HEK293 (cell line): ENCODE data around the gene COL9A1.

ENCODE experiments used
- FEZF1 ChIP-seq: fragments of 450-650 bp; formaldehyde crosslinking; IDR thresholded peaks from 2 replicates; pipeline ENCODE4 v1.5.1; 2016; ENCODE audit warnings: missing biosample characterization, missing genetic modification characterization
- HOXD13 ChIP-seq: sonication (generic); formaldehyde crosslinking; IDR thresholded peaks from 2 replicates; pipeline ENCODE4 v1.8.0; 2022; ENCODE audit warnings: missing genetic modification reagents, borderline replicate concordance
- KLF8 ChIP-seq: fragments of 450-650 bp; formaldehyde crosslinking; IDR thresholded peaks from 2 replicates; pipeline ENCODE4 v1.5.1; 2016; ENCODE audit warnings: missing biosample characterization, missing genetic modification characterization
- MZF1 ChIP-seq: fragments of 450-650 bp; formaldehyde crosslinking; IDR thresholded peaks from 2 replicates; pipeline ENCODE4 v1.5.1; 2017; ENCODE audit warnings: missing biosample characterization, missing genetic modification characterization, borderline replicate concordance
- PRDM1 ChIP-seq: fragments of 450-650 bp; formaldehyde crosslinking; IDR thresholded peaks from 2 replicates; pipeline ENCODE4; 2016; ENCODE audit warnings: missing biosample characterization, missing genetic modification characterization
- PRDM2 ChIP-seq: fragments of 450-650 bp; formaldehyde crosslinking; IDR thresholded peaks from 2 replicates; pipeline ENCODE4 v1.5.1; 2016; ENCODE audit warnings: missing biosample characterization, missing genetic modification characterization, borderline replicate concordance
- RBAK ChIP-seq: fragments of 450-650 bp; formaldehyde crosslinking; IDR thresholded peaks from 2 replicates; pipeline ENCODE4 v1.5.1; 2016; ENCODE audit warnings: missing biosample characterization, missing genetic modification characterization
- SALL2 ChIP-seq: fragments of 450-650 bp; formaldehyde crosslinking; IDR thresholded peaks from 2 replicates; pipeline ENCODE4 v1.5.0; 2017; ENCODE audit warnings: missing biosample characterization, mild to moderate bottlenecking, missing genetic modification characterization, borderline replicate concordance
- SCRT2 ChIP-seq: fragments of 450-650 bp; formaldehyde crosslinking; IDR thresholded peaks from 2 replicates; pipeline ENCODE4 v1.5.1; 2016; ENCODE audit warnings: missing biosample characterization, missing genetic modification characterization
- SP3 ChIP-seq: fragments of 450-650 bp; formaldehyde crosslinking; IDR thresholded peaks from 2 replicates; pipeline ENCODE4 v1.5.1; 2016; ENCODE audit warnings: missing biosample characterization, missing genetic modification characterization
- ZBTB26 ChIP-seq: fragments of 450-650 bp; formaldehyde crosslinking; optimal IDR thresholded peaks from 2 replicates; pipeline ENCODE3; 2016; ENCODE audit warnings: missing biosample characterization, mild to moderate bottlenecking, missing genetic modification characterization
- ZNF169 ChIP-seq: fragments of 450-650 bp; formaldehyde crosslinking; IDR thresholded peaks from 2 replicates; pipeline ENCODE4 v1.5.1; 2016; ENCODE audit warnings: missing biosample characterization, missing genetic modification characterization
- ZNF239 ChIP-seq: fragments of 450-650 bp; formaldehyde crosslinking; IDR thresholded peaks from 2 replicates; pipeline ENCODE4 v1.5.1; 2016; ENCODE audit warnings: missing biosample characterization, missing genetic modification characterization
- ZNF248 ChIP-seq: fragments of 450-650 bp; formaldehyde crosslinking; IDR thresholded peaks from 2 replicates; pipeline ENCODE4 v1.5.1; 2017; ENCODE audit warnings: missing biosample characterization, missing genetic modification characterization
- ZNF26 ChIP-seq: fragments of 450-650 bp; formaldehyde crosslinking; IDR thresholded peaks from 2 replicates; pipeline ENCODE4 v1.5.1; 2016; ENCODE audit warnings: missing biosample characterization, missing genetic modification characterization
- ZNF302 ChIP-seq: fragments of 450-650 bp; formaldehyde crosslinking; IDR thresholded peaks from 2 replicates; pipeline ENCODE4 v1.5.1; 2016; ENCODE audit warnings: missing biosample characterization, missing genetic modification characterization, low read depth
- ZNF311 ChIP-seq: fragments of 450-650 bp; formaldehyde crosslinking; IDR thresholded peaks from 2 replicates; pipeline ENCODE4 v1.5.1; 2017; ENCODE audit warnings: missing biosample characterization, missing genetic modification characterization, borderline replicate concordance
- ZNF335 ChIP-seq: fragments of 450-650 bp; formaldehyde crosslinking; conservative IDR thresholded peaks from 2 replicates; pipeline ENCODE4 v1.5.1; 2016; ENCODE audit warnings: missing biosample characterization, missing genetic modification characterization
- ZNF350 ChIP-seq: fragments of 450-650 bp; formaldehyde crosslinking; IDR thresholded peaks from 2 replicates; pipeline ENCODE4 v1.5.0; 2017; ENCODE audit warnings: missing biosample characterization, mild to moderate bottlenecking, missing genetic modification characterization
- ZNF391 ChIP-seq: fragments of 450-650 bp; formaldehyde crosslinking; IDR thresholded peaks from 2 replicates; pipeline ENCODE4 v1.5.1; 2016; ENCODE audit warnings: low read depth, missing biosample characterization, missing genetic modification characterization, borderline replicate concordance
- ZNF398 ChIP-seq: fragments of 450-650 bp; formaldehyde crosslinking; IDR thresholded peaks from 2 replicates; pipeline ENCODE4 v1.5.1; 2017; ENCODE audit warnings: missing biosample characterization, missing genetic modification characterization
- ZNF449 ChIP-seq: fragments of 450-650 bp; formaldehyde crosslinking; IDR thresholded peaks from 2 replicates; pipeline ENCODE4 v1.5.1; 2017; ENCODE audit warnings: missing biosample characterization, mild to moderate bottlenecking, missing genetic modification characterization, moderate library complexity
- ZNF555 ChIP-seq: fragments of 450-650 bp; formaldehyde crosslinking; conservative IDR thresholded peaks from 2 replicates; pipeline ENCODE4 v1.5.1; 2017; ENCODE audit warnings: missing biosample characterization, mild to moderate bottlenecking, missing genetic modification characterization, inconsistent platforms
- ZNF561 ChIP-seq: fragments of 450-650 bp; IDR thresholded peaks from 2 replicates; pipeline ENCODE4 v1.5.1; 2018; ENCODE audit warnings: missing biosample characterization, missing genetic modification characterization, borderline replicate concordance
- ZNF747 ChIP-seq: fragments of 450-650 bp; formaldehyde crosslinking; IDR thresholded peaks from 2 replicates; pipeline ENCODE4 v1.5.1; 2016; ENCODE audit warnings: missing biosample characterization, missing genetic modification characterization
- ZSCAN5A ChIP-seq: fragments of 450-650 bp; formaldehyde crosslinking; IDR thresholded peaks from 2 replicates; pipeline ENCODE4 v1.5.1; 2016; ENCODE audit warnings: missing biosample characterization, missing genetic modification characterization

The COL9A1 gene

GRCh38 chr6:70270287-70271005, 32.4 kb downstream of the COL9A1 start (continued):
- TF ChIP-seq SP3 (tag by site-specific recombination) (no peak), ZNF398 (tag by site-specific recombination) (no peak), ZNF747 (tag by site-specific recombination) (no peak), KLF8 (no peak), ZNF561 (tag by site-specific recombination) (peak; percentile 67; the same call in 1 of the 2 replicates), ZNF169 (no peak), SALL2 (tag by site-specific recombination) (no peak), ZNF311 (no peak), ZBTB26 (tag by site-specific recombination) (no peak), ZNF449 (tag by site-specific recombination) (no peak), FEZF1 (peak; percentile 94), ZNF555 (tag by site-specific recombination) (no peak), ZNF302 (tag by site-specific recombination) (no peak), ZNF391 (0 out of 2 replicates have a peak, but pooled peaks have one; percentile 16), ZNF239 (tag by site-specific recombination) (no peak), ZNF350 (no peak), SCRT2 (tag by site-specific recombination) (peak; percentile 21; the same call in 1 of the 2 replicates), PRDM1 (tag by site-specific recombination) (no peak), RBAK (no peak), PRDM2 (tag by site-specific recombination) (no peak), ZNF26 (tag by site-specific recombination) (no peak), ZNF335 (no peak; the same call in 1 of the 2 replicates), HOXD13 (CRISPR knock-in tag) (peak; percentile 20; the same call in 1 of the 2 replicates), ZSCAN5A (tag by site-specific recombination) (no peak), MZF1 (tag by site-specific recombination) (no peak), ZNF248 (tag by site-specific recombination) (no peak)
